Prostate gland (tissue), 2 donors: ENCODE measurements around the gene KLK12. TPM values are rescaled to one million over a fixed set of nuclear protein-coding genes. Genes with fewer than 3 reads are reported as not detected.

Experiments
- DNase-seq: peaks from one replicate; pipeline ENCODE4 v3.0.0-alpha.2; 2019; ENCODE audit warnings: low spot score
- H3K27ac ChIP-seq, 2 donors: fragments of 200-600 bp; sonication (generic); 2 replicates each; pipeline ENCODE4 v1.5.1; 2017 to 2019
- H3K27me3 ChIP-seq: fragments of 200-600 bp; sonication (generic); replicated peaks from 2 replicates; pipeline ENCODE4 v1.5.1; 2019; ENCODE audit not compliant: insufficient read depth
- H3K36me3 ChIP-seq, 2 donors: fragments of 200-600 bp; sonication (generic); 1 replicate in 1 of 2; 2 replicates in 1 of 2; pipeline versions ENCODE4 v1.5.1 to v1.8.1; 2017 to 2019
- H3K4me1 ChIP-seq: fragments of 200-600 bp; sonication (generic); replicated peaks from 2 replicates; pipeline ENCODE4 v1.5.1; 2019
- H3K4me3 ChIP-seq, 2 donors: fragments of 200-600 bp; sonication (generic); 2 replicates each; pipeline ENCODE4 v1.5.1; 2017 to 2019
- H3K9me3 ChIP-seq: fragments of 200-600 bp; sonication (generic); 2 replicates; pipeline ENCODE4 v1.5.1; 2017
- POLR2A ChIP-seq: fragments of 450-650 bp; IDR thresholded peaks from one replicate; pipeline ENCODE4 v1.6.1; 2016; ENCODE audit warnings: antibody characterized with exemption, mild to moderate bottlenecking
- POLR2AphosphoS5 ChIP-seq: sonication (generic); formaldehyde crosslinking; IDR thresholded peaks from one replicate; pipeline ENCODE4 v1.6.1; 2017; ENCODE audit warnings: antibody characterized with exemption
- WGBS: methylation state at CpG from one replicate; pipeline ENCODE4 v1.1.5; 2018; 5-methylcytosine and 5-hydroxymethylcytosine counted together
- intact Hi-C: fragments of 100-400 bp; cut with DNase I; formaldehyde crosslinking; loops from one replicate; pipeline ENCODE4 v1.14.2; 2022
- total RNA-seq, 2 donors: library from RNA; depleted of rRNA; stranded (reverse); fragments of >200 nt; gene quantifications; one replicate each; pipeline ENCODE4 v1.1.0, GENCODE V29; 2016
- TF ChIP-seq, protein P1 (sequence below), 4 experiments: fragments of 200-600 bp in 2 of 4; fragments of 450-650 bp in 2 of 4; sonication (generic) in 2 of 4; IDR thresholded peaks; 1 replicate in 3 of 4; 2 replicates in 1 of 4; pipeline ENCODE4 v1.5.1; 2016 to 2019; ENCODE audit warnings: antibody characterized with exemption in 4 of 4, mild to moderate bottlenecking in 2 of 4, moderate library complexity in 2 of 4

Gene KLK12
- total RNA-seq, 2 donors from 2014 or later = 0.73 TPM; not detected in 1

DNA sequence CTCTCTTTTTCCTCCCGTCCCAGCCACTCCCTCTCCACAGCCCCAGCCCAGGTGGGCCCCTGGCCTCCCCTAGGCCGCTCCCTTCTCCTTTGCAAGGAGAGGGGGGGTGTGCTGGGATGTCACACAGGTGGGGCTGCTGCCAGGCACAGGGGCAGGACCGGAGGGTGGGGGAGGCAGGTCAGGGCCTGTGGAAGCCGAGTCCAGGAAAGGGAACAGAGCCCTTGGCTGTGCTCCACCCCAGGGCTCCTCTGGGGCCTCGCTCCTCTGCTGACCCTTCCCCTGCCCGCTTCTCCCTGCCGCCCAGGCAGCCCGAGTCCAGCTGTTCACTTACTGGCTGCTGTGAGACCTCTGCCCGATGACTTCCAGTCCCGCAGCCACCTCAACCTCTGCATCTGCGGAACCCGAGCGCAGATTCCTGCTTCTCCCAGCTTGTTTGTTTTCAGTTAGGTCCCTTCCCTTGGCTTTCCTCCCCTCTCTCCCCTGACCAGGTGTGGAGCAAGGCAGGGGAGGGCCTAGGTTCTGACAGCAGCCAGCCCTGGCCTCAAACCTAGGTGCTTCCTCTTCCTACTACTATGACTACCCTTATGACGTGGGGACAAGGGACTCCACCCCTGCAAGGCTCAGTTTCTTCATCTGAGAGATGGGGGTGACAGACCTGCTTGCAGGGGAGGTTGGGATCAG, 7.5 kb downstream of the KLK12 start:
- WGBS = 33% methylated on average over 13 of the region's 14 CpGs
- Histone ChIP-seq H3K9me3 (no peaks in the 10 kb centered on the region), H3K27me3 (no peaks in the 10 kb centered on the region), H3K36me3 (no peaks in the 10 kb centered on the region), H3K27ac (peak overlapping the region; percentile 83 to 86), H3K4me1 (no peaks in the 10 kb centered on the region), H3K4me3 (peak overlapping the region; percentile 36 to 38)
- TF ChIP-seq POLR2AphosphoS5 (no peak), POLR2A (peak; percentile 63)
- peak; percentile 31 for DNase-seq
- intact Hi-C loops = no loop called here

DNA sequence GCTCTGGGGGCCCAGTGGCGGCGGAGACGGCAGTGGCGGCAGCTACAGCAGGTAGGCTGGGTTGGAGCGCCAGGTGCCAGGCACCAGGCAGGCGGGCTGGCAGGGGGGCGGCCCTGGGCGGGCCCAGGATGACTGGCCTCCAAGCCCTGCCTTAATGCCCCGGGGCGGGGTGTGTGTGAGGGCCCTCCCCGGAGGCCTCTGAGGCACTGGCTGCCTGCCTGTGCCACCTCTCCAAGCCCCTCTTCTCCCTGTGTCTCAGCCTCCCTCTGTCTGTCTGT, 8.3 kb downstream of the KLK12 start, which contains the start of gene KLK11:
TSS of gene KLK11 (minus strand) at position 63 of the 278 bp plus-strand sequence. CDS start 985 bp downstream, outside the sequence.
- H3K27me3 ChIP-seq = no peaks in the 10 kb centered on the region
- H3K9me3 ChIP-seq = no peaks in the 10 kb centered on the region
- WGBS = 56% methylated on average over 11 of the region's 11 CpGs
- intact Hi-C loops = no loop called here
- DNase-seq = peak; percentile 79
- TF ChIP-seq POLR2A (peak; percentile 83), POLR2AphosphoS5 (no peak)
- TF ChIP-seq, protein P1, sequence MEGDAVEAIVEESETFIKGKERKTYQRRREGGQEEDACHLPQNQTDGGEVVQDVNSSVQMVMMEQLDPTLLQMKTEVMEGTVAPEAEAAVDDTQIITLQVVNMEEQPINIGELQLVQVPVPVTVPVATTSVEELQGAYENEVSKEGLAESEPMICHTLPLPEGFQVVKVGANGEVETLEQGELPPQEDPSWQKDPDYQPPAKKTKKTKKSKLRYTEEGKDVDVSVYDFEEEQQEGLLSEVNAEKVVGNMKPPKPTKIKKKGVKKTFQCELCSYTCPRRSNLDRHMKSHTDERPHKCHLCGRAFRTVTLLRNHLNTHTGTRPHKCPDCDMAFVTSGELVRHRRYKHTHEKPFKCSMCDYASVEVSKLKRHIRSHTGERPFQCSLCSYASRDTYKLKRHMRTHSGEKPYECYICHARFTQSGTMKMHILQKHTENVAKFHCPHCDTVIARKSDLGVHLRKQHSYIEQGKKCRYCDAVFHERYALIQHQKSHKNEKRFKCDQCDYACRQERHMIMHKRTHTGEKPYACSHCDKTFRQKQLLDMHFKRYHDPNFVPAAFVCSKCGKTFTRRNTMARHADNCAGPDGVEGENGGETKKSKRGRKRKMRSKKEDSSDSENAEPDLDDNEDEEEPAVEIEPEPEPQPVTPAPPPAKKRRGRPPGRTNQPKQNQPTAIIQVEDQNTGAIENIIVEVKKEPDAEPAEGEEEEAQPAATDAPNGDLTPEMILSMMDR (IDR thresholded peaks at IDR 0.05) = peak in 1 of 4 experiments; percentile 6
- H3K36me3 ChIP-seq = no peaks in the 10 kb centered on the region
- H3K4me3 ChIP-seq = peak within 1 kb of the TSS; percentile 36 to 38
- H3K4me1 ChIP-seq = no peaks in the 10 kb centered on the region
- peak within 1 kb of the TSS; percentile 83 to 86 for H3K27ac ChIP-seq

GRCh38 chr19:51025809-51026553, 8.8 kb downstream of the KLK12 start:
- Histone ChIP-seq H3K4me3 (peak overlapping the region; percentile 36 to 38), H3K27ac (peak overlapping the region; percentile 83 to 86), H3K4me1 (no peaks in the 10 kb centered on the region), H3K27me3 (no peaks in the 10 kb centered on the region), H3K9me3 (no peaks in the 10 kb centered on the region), H3K36me3 (no peaks in the 10 kb centered on the region)
- TF ChIP-seq POLR2AphosphoS5 = peak; percentile 46
- TF ChIP-seq, protein P1 (IDR thresholded peaks at IDR 0.05) = no peak
- peak; percentile 39 for TF ChIP-seq POLR2A
- 27% methylated on average over 18 of the region's 18 CpGs for WGBS
- intact Hi-C loops = no loop called here
- DNase-seq = peak; percentile 74

DNA sequence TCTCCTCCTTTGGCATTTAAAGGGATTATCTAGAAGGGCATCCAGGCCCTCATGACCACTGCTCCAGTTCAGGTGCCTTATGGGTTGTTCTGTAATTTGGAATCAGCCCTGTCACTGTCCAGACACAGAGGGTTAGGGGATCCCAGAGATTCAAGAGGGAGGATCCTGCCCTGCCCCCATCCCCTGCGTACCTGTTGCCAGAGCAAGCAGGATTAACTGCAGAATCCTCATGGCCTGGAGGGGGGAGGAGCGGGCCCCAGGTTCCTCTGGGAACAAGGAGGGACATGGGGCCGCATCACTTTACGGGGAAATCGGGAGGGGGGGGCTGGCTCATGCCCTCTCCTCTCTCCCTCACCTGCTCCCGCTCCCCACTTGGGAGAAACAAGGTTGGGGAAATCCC, 9.4 kb downstream of the KLK12 start:
- peak overlapping the region; percentile 36 to 38 for H3K4me3 ChIP-seq
- peak overlapping the region; percentile 83 to 86 for H3K27ac ChIP-seq
- no peaks in the 10 kb centered on the region for H3K27me3 ChIP-seq

DNA sequence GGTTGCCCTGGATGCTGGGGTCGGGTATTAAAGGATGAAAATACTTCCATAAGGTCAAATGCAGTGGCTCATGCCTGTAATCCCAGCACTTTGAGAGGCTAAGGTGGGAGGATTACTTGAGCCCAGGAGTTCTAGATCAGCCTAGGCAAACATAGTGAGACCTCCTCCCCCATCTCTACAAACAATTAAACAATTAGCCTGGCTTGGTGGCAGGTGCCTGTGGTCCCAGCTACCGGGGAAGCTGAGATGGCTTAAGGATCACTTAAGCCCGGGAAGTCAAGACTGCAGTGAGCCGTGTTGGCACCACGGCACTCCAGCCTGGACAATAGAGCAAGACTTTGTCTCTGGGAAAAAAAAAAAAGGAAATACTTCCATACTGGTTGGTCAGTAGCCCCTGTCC, 9.9 kb downstream of the KLK12 start:
- no peaks in the 10 kb centered on the region for H3K27me3 ChIP-seq
- WGBS = 35% methylated on average over 5 of the region's 5 CpGs

More for the DNA sequence above, 9.4 kb downstream of the KLK12 start:
- no peak for DNase-seq
- 36% methylated on average over 6 of the region's 6 CpGs for WGBS
- TF ChIP-seq, protein P1 (IDR thresholded peaks at IDR 0.05) = no peak
- TF ChIP-seq POLR2AphosphoS5 = no peak
- no peak for TF ChIP-seq POLR2A
- Histone ChIP-seq H3K9me3 (no peaks in the 10 kb centered on the region), H3K36me3 (no peaks in the 10 kb centered on the region), H3K4me1 (no peaks in the 10 kb centered on the region)
- intact Hi-C loops = no loop called here

More for the DNA sequence above, 9.9 kb downstream of the KLK12 start:
- intact Hi-C loops = no loop called here
- no peaks in the 10 kb centered on the region for H3K4me1 ChIP-seq
- TF ChIP-seq, protein P1 (IDR thresholded peaks at IDR 0.05) = no peak
- TF ChIP-seq POLR2A (no peak), POLR2AphosphoS5 (no peak)
- H3K27ac ChIP-seq = peak overlapping the region; percentile 83 to 86
- peak overlapping the region in 1 of 2 donors; percentile 36 for H3K4me3 ChIP-seq
- no peaks in the 10 kb centered on the region for H3K9me3 ChIP-seq
- DNase-seq = no peak
- H3K36me3 ChIP-seq = no peaks in the 10 kb centered on the region
